ENCODE measurements around the gene ZC3H7B. TPM values are rescaled to one million over a fixed set of nuclear protein-coding genes. Genes with fewer than 3 reads are reported as not detected.

Gene ZC3H7B
- total RNA-seq, 1 donor = 45.9 TPM

- no peak overlapping the region for H3K4me3 ChIP-seq (ENCODE audit: low read depth, low read length)
- TF ChIP-seq CTCF (IDR thresholded peaks at IDR 0.05; ENCODE audit: insufficient read depth, low read length) = no peak
- no peak for DNase-seq (ENCODE audit: low read depth)
These were observed 55.2 kb downstream of the ZC3H7B start for GRCh38 chr22:41356430-41357028.

GRCh38 chr22:41357191-41357590, 55.9 kb downstream of the ZC3H7B start:
- no peak for DNase-seq (ENCODE audit: low read depth)
- H3K4me3 ChIP-seq (ENCODE audit: low read depth, low read length) = no peak overlapping the region
- no peak for TF ChIP-seq CTCF (IDR thresholded peaks at IDR 0.05; ENCODE audit: insufficient read depth, low read length)

- no peak overlapping the region for H3K4me3 ChIP-seq (ENCODE audit: low read depth, low read length)
- no peak for TF ChIP-seq CTCF (IDR thresholded peaks at IDR 0.05; ENCODE audit: insufficient read depth, low read length)
- no peak for DNase-seq (ENCODE audit: low read depth)
These were observed 57.6 kb downstream of the ZC3H7B start for GRCh38 chr22:41358927-41359326.

GRCh38 chr22:41359376-41359775, 58.1 kb downstream of the ZC3H7B start:
- TF ChIP-seq CTCF (IDR thresholded peaks at IDR 0.05; ENCODE audit: insufficient read depth, low read length) = no peak
- no peak overlapping the region for H3K4me3 ChIP-seq (ENCODE audit: low read depth, low read length)
- DNase-seq (ENCODE audit: low read depth) = no peak

- H3K4me3 ChIP-seq (ENCODE audit: low read depth, low read length) = no peak overlapping the region
- no peak for DNase-seq (ENCODE audit: low read depth)
- TF ChIP-seq CTCF (IDR thresholded peaks at IDR 0.05; ENCODE audit: insufficient read depth, low read length) = no peak
These were observed 58.8 kb downstream of the ZC3H7B start for GRCh38 chr22:41360126-41360525.

- peak; percentile 79 for DNase-seq (ENCODE audit: low read depth)
- TF ChIP-seq CTCF (IDR thresholded peaks at IDR 0.05; ENCODE audit: insufficient read depth, low read length) = no peak
- no peak overlapping the region for H3K4me3 ChIP-seq (ENCODE audit: low read depth, low read length)
These were observed 60.5 kb downstream of the ZC3H7B start for GRCh38 chr22:41361716-41362310.

- TF ChIP-seq CTCF (IDR thresholded peaks at IDR 0.05; ENCODE audit: insufficient read depth, low read length) = no peak
- H3K4me3 ChIP-seq (ENCODE audit: low read depth, low read length) = no peak overlapping the region
- DNase-seq (ENCODE audit: low read depth) = no peak
These were observed 61.3 kb downstream of the ZC3H7B start for GRCh38 chr22:41362615-41363014.

Data from fibroblast of the aortic adventitia (primary cell).